Activated CD4-positive, alpha-beta memory T cell treated with anti-CD3 and anti-CD28 coated beads for 36 hours (primary cell): ENCODE measurements around the gene VWF. TPM values are rescaled to one million over a fixed set of nuclear protein-coding genes. Genes with fewer than 3 reads are reported as not detected.

ENCODE experiments used
- CTCF ChIA-PET: fragments of 350-600 bp; sonication (Branson Sonifier 250); formaldehyde crosslinking; loops from one replicate; lab custom pipeline; 2021; ENCODE audit warnings: antibody characterized with exemption, inconsistent platforms; lab: Charles Lee
- POLR2A ChIA-PET: fragments of 350-600 bp; sonication (Branson Sonifier 250); formaldehyde crosslinking; loops from one replicate; lab custom pipeline; 2021; ENCODE audit warnings: antibody characterized with exemption; lab: Charles Lee
- DNase-seq: peaks from one replicate; pipeline ENCODE4 v3.0.0-alpha.2; 2020
- H3K27ac Mint-ChIP-seq: one replicate; pipeline ENCODE4 v1.8.0; 2021; ENCODE audit warnings: mixed read lengths
- H3K27me3 Mint-ChIP-seq: one replicate; pipeline ENCODE4 v1.8.0; 2021; ENCODE audit warnings: mixed read lengths
- H3K36me3 Mint-ChIP-seq: one replicate; pipeline ENCODE4 v1.8.0; 2021; ENCODE audit warnings: mixed read lengths
- H3K4me1 Mint-ChIP-seq: one replicate; pipeline ENCODE4 v1.8.0; 2021; ENCODE audit warnings: low read depth, mixed read lengths
- H3K4me3 Mint-ChIP-seq: one replicate; pipeline ENCODE4 v1.8.0; 2021; ENCODE audit warnings: mild to moderate bottlenecking, mixed read lengths
- H3K9me3 Mint-ChIP-seq: one replicate; pipeline ENCODE4 v1.8.0; 2021; ENCODE audit warnings: mixed read lengths
- intact Hi-C: fragments of 100-400 bp; cut with micrococcal nuclease; formaldehyde crosslinking; loops from one replicate; pipeline ENCODE4 v1.15.1; 2023
- total RNA-seq, 2 experiments: library from RNA; stranded (reverse); gene quantifications; one replicate each; pipeline ENCODE4 v1.2.3, GENCODE V29; 2021

Gene VWF
- total RNA-seq, 2 experiments from 2014 or later = not detected

GRCh38 chr12:5921027-5921909 lies 203.2 kb downstream of the VWF start:
- H3K4me3 Mint-ChIP-seq = no peak overlapping the region
- ChIA-PET POLR2A (no interaction called here), CTCF (no interaction called here)
- peaks cover 4% of the 10 kb centered on the region for H3K27me3 Mint-ChIP-seq
- no peaks in the 10 kb centered on the region for H3K9me3 Mint-ChIP-seq
- H3K27ac Mint-ChIP-seq = no peak overlapping the region
- no peaks in the 10 kb centered on the region for H3K36me3 Mint-ChIP-seq
- intact Hi-C loops = no loop called here
- no peaks in the 10 kb centered on the region for H3K4me1 Mint-ChIP-seq
- no peak for DNase-seq

GRCh38 chr12:5916785-5917290 lies 207.6 kb downstream of the VWF start:
- DNase-seq = no peak
- Mint-ChIP-seq H3K36me3 (no peaks in the 10 kb centered on the region), H3K27me3 (peaks cover 6% of the 10 kb centered on the region), H3K4me1 (no peaks in the 10 kb centered on the region), H3K27ac (no peak overlapping the region), H3K4me3 (no peak overlapping the region), H3K9me3 (no peaks in the 10 kb centered on the region)
- ChIA-PET POLR2A (no interaction called here), CTCF (no interaction called here)
- intact Hi-C loops = no loop called here

DNA sequence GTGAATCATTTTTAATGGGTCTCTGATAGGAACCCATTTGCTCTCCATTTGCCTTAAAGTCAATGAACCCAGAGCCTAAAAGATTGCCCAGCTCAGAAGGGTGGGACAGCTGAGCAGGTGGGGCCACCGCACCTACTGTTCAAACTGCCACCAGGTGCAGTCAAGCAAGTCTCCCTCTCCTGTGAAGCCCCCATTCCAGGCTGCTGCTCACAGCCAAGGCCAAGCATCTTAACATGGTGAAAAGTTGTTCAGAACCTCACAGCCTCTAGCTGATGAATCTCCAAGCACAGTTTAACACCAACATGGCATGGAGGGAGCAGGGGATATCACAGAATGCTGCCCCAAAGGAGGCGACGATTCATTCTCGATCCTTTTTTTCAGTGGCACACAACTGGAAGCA lies 209.0 kb downstream of the VWF start:
- Mint-ChIP-seq H3K27ac (no peak overlapping the region), H3K4me3 (no peak overlapping the region), H3K9me3 (no peaks in the 10 kb centered on the region), H3K4me1 (no peaks in the 10 kb centered on the region), H3K27me3 (peaks cover 6% of the 10 kb centered on the region), H3K36me3 (no peaks in the 10 kb centered on the region)
- no peak for DNase-seq
- POLR2A ChIA-PET = no interaction called here
- intact Hi-C loops = no loop called here
- CTCF ChIA-PET = no interaction called here

- Mint-ChIP-seq H3K27me3 (peaks cover 3% of the 10 kb centered on the region), H3K27ac (no peak overlapping the region), H3K4me3 (no peak overlapping the region), H3K9me3 (no peaks in the 10 kb centered on the region), H3K36me3 (no peaks in the 10 kb centered on the region), H3K4me1 (no peaks in the 10 kb centered on the region)
- ChIA-PET CTCF (no interaction called here), POLR2A (no interaction called here)
- no peak for DNase-seq
- intact Hi-C loops = no loop called here
These were observed 209.9 kb downstream of the VWF start for GRCh38 chr12:5914387-5915149.

GRCh38 chr12:5913387-5913786 lies 211.1 kb downstream of the VWF start:
- Mint-ChIP-seq H3K27me3 (peaks cover 4% of the 10 kb centered on the region), H3K27ac (no peak overlapping the region), H3K4me1 (no peaks in the 10 kb centered on the region), H3K9me3 (no peaks in the 10 kb centered on the region), H3K36me3 (no peaks in the 10 kb centered on the region), H3K4me3 (no peak overlapping the region)
- intact Hi-C loops = no loop called here
- POLR2A ChIA-PET = no interaction called here
- no peak for DNase-seq
- CTCF ChIA-PET = no interaction called here

GRCh38 chr12:5912437-5913334 lies 211.8 kb downstream of the VWF start:
- no peak overlapping the region for H3K4me3 Mint-ChIP-seq
- POLR2A ChIA-PET = no interaction called here
- CTCF ChIA-PET = no interaction called here

GRCh38 chr12:5912011-5912410 lies 212.5 kb downstream of the VWF start:
- no peak overlapping the region for H3K4me3 Mint-ChIP-seq
- H3K27ac Mint-ChIP-seq = no peak overlapping the region
- intact Hi-C loops = no loop called here
- H3K9me3 Mint-ChIP-seq = no peaks in the 10 kb centered on the region
- no peak for DNase-seq
- CTCF ChIA-PET = no interaction called here
- POLR2A ChIA-PET = no interaction called here
- H3K36me3 Mint-ChIP-seq = no peaks in the 10 kb centered on the region
- peaks cover 4% of the 10 kb centered on the region for H3K27me3 Mint-ChIP-seq
- no peaks in the 10 kb centered on the region for H3K4me1 Mint-ChIP-seq

More at GRCh38 chr12:5912437-5913334, 211.8 kb downstream of the VWF start:
- Mint-ChIP-seq H3K9me3 (no peaks in the 10 kb centered on the region), H3K27ac (no peak overlapping the region), H3K36me3 (no peaks in the 10 kb centered on the region), H3K27me3 (peaks cover 4% of the 10 kb centered on the region), H3K4me1 (no peaks in the 10 kb centered on the region)
- no peak for DNase-seq
- intact Hi-C loops = no loop called here

DNA sequence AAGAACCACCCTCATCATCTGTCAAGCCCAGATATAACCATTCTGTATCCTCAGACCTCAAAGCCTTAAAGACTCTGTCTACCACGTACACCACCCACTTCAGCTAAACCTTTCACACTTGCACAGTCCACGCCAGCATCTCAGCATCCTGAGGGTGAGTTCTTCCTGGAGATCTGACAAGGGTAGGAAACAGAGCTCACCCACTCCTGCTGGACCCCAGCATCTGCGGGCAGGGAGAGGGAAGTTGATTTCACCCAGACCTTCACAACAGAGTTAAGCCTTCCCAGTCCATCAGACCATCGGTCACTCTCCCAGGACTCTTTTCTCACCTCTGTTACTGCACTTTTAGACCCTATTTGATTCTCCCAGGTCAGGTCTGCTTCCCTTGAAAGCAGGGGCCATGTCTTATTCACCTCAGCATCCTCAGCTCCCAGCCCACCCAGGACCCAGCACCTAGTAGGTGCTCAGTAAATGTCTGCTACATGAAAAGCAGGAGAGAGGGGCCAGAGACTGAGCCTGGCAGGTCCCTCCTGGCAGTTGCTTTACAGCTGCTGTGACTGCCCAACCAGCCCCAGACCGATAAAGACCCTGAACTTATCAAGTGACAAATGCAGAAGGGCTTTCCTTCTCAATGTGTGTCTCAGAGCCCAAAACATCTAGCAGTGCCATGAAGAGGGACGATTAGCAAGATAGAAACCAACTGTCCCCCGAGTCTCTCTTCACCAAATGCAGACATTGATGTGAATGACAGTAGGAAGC lies 213.5 kb downstream of the VWF start:
- intact Hi-C loops = no loop called here
- H3K36me3 Mint-ChIP-seq = no peaks in the 10 kb centered on the region
- POLR2A ChIA-PET = no interaction called here
- H3K4me1 Mint-ChIP-seq = no peaks in the 10 kb centered on the region
- CTCF ChIA-PET = no interaction called here
- peaks cover 4% of the 10 kb centered on the region for H3K27me3 Mint-ChIP-seq
- no peak overlapping the region for H3K27ac Mint-ChIP-seq
- DNase-seq = no peak
- no peak overlapping the region for H3K4me3 Mint-ChIP-seq
- H3K9me3 Mint-ChIP-seq = no peaks in the 10 kb centered on the region

DNA sequence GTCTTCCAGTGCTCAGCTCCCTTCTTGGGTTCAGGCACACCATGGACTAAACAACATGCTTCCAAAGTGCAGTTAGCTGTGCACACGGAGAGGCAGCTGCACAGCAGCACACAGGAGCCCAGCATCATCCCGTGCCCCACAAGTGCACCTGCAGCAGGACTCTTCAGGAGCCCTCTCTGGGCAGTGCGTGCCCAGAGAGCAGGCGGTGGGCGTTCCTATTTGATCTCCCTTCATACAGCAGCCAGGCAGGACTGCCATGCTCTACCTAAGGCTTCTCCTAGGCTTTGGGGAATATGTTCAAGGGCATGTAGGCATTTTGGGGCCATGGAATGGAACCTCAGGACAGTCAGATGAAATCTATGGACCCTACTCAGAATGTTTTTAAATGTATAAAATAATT lies 214.9 kb downstream of the VWF start:
- no peak overlapping the region for H3K27ac Mint-ChIP-seq
- intact Hi-C loops = no loop called here
- CTCF ChIA-PET = no interaction called here
- H3K9me3 Mint-ChIP-seq = no peaks in the 10 kb centered on the region
- POLR2A ChIA-PET = no interaction called here
- peaks cover 4% of the 10 kb centered on the region for H3K27me3 Mint-ChIP-seq
- no peak for DNase-seq
- no peak overlapping the region for H3K4me3 Mint-ChIP-seq
- no peaks in the 10 kb centered on the region for H3K36me3 Mint-ChIP-seq
- H3K4me1 Mint-ChIP-seq = no peaks in the 10 kb centered on the region

DNA sequence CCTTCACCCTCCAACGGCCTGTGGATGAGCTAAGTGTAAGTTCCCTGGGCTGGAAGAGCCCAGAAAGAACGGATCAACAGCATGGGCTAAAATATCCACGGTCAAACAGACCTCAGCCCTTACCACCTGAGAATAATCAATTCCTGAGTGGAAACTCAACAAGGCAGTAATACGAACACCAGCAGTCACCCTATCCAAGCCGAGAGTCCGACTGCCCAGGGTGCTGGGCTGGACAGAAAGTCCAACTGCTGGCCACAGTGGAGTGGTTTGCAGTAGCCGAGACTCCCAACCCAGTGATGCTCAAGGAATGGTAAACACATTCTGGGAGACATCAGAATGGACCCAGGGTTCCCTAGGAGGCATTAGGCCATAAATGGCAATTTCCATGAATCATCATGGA lies 216.2 kb downstream of the VWF start:
- ChIA-PET POLR2A (no interaction called here), CTCF (no interaction called here)
- H3K9me3 Mint-ChIP-seq = no peaks in the 10 kb centered on the region
- H3K4me3 Mint-ChIP-seq = no peak overlapping the region
- no peaks in the 10 kb centered on the region for H3K36me3 Mint-ChIP-seq
- DNase-seq = no peak
- peaks cover 4% of the 10 kb centered on the region for H3K27me3 Mint-ChIP-seq
- no peak overlapping the region for H3K27ac Mint-ChIP-seq
- H3K4me1 Mint-ChIP-seq = no peaks in the 10 kb centered on the region
- intact Hi-C loops = no loop called here

- intact Hi-C loops = no loop called here
- POLR2A ChIA-PET = no interaction called here
- Mint-ChIP-seq H3K9me3 (no peaks in the 10 kb centered on the region), H3K36me3 (no peaks in the 10 kb centered on the region), H3K27me3 (peaks cover 2% of the 10 kb centered on the region), H3K4me1 (no peaks in the 10 kb centered on the region), H3K27ac (no peak overlapping the region), H3K4me3 (no peak overlapping the region)
- no peak for DNase-seq
- CTCF ChIA-PET = no interaction called here
These were observed 216.7 kb downstream of the VWF start for GRCh38 chr12:5907807-5908206.
